HG03095 (cell line): ENCODE measurements around the gene CTIF.

Source experiments
- ATAC-seq: cut with Tn5 transposase; IDR thresholded peaks from one replicate; pipeline ENCODE4 v1.9.1; 2021; ENCODE audit warnings: moderate library complexity; ENCODE audit not compliant: unreplicated experiment

Gene CTIF

DNA sequence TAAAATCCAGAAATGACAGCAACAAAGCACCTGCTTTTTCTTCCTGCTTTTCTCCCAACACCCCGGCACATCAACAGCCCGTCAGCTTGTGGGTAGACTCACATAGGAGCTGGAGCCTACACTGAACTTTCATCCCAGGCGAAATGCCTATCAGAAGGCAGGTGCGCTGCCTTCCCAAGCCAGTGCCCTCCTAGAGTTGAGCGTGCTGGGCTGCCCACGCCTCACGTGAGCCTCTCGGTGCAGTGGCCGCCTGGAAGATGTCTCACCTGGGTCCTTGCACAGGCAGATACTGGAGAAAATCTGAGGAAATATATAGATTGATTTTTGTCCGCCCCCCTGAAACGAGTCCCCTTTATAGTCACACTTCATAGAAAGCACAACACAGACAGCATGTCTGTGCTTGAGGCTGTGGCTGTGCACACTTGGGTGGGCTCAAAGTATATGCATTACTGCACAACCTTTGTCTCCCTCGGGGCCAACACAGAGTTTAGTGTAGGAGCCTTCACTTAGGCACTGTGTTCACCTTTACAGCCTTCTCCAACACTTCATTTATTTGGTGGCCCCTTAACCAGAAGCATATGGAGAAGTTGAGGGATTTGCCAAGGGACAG lies 299.4 kb downstream of the CTIF start:
- ATAC-seq, result no peak

DNA sequence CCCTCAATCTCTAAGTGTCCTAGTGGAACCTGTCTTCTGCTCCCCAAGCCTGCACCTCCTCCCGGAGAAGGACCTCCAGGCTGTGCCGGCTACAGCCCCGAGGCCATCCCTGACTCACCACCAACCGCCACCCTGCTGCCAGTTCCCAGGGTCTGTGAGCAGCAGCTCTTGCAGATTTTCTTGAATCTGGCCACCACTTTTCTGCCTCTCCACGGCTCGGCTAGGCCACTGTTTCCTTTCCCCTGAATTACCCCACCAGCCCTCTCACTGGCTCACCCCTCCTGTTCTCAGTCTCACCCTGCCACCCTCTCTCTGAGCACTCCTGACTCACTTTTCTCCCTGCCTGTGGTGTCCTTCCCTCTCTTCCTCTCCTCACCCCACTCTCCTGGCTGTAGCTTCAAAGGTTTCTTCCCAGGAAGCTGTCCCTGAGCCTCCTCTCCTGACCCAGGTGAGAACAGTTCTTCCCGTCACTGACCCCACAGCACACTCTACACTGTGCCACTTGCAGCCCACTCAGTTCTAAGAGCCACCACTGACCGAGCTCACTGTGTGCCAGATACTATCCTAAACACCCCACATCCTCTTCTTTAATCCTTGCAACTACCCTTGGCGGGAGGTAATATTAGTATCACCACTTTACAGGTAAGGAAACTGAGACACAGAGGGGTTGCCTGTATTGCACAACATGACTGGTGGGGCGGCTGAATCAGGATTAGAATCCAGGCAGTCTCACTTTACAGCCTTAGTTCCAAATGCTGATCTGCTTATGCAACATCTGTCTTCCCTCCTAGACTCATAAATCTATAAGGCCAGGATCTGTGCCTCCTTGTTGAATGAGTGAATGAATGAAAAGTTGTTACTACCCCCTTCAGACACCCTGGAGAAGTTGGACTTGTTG lies 300.3 kb downstream of the CTIF start:
- no peak for ATAC-seq

DNA sequence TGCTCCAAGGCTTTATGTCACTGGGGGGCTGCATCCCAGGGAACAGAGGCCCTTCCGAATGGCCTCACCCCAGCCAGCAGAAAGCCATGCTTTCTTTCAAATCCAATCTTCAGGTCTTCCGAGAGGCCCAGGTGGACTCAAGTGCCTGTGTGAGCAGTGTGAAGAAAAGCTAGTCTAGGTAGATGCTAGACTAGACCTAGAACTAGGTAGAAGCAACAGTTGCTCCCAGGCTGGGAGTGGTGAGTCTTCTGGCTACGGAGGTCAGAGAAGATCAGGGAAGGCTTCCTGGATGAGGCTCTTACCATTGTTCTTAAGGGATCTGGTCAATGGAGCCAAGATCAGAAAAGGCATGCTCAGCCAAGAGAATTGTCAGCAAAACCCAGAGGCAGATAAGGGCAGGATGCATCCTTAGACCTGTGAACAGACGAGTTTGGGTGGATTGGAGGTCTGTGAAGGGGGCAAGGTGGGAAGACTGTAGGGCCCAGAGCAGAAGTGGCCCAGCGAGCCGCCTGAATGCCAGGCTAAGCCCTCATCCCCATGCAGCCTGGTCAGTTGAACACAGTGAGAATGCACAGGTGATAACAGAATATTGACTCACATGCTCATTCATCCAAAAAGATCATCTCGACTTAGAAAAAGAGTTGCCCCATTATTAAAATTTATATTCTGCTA lies 301.1 kb downstream of the CTIF start:
- ATAC-seq, result no peak

DNA sequence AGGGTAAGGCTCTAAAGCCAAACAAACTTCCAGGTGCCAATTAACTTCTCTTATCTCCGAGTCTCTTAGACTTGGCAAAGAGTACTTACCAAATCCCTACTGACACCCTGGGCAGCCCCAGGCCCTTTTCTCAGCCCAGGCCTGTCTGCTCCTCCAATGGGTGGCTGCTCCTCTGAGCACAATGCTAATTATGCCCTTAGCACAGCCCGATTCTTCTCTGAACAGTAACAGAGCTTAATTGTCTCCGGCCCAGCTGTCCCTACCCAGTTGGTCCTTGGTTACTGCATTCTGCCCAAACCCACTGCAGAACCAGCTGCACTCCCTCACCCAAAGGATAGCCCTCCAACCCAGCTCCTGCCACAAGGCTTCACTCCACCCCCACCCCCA lies 301.7 kb downstream of the CTIF start:
- no peak for ATAC-seq

DNA sequence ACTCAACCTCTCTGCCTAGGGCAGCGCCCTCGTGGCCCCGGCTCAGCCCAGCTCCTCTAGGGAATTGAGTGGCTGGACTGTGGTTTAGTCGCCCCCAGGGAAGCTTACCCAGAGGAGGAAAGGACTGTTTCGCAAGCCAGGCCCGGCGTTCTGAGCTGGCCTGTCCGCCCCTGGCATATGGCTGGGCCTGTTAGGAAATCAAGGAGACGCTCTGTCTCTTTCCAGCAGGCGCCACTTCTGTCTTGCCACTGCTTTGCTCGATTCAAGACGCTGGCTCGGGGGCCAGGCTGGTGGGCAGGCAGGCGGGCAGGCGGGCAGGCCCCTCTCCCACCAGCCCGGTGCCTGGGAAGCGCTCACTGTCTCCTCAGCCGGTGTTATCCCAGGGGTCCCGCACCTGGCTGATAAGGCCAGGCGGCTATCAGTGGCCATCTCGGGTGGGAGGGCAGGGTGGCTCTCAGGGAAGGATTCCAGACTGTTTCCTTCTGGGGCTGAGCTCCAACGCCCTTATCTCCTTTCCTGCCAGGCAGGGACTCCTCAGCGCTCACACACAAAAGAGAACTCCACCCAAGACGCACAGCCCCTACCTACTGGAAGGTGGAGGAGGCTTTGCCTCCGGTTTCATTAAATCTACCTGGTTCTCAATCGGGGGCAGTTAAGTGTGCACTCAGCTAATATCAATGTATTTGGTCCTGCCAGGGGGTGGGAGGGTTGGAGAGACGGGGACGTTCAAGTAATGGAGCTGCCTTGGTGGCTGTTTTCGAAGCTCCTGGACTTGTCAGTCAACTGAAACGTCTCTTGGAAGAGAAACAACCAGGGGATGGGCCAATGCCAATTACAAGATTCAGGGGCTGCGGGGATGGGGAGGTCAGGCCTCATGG lies 302.8 kb downstream of the CTIF start:
- ATAC-seq, result no peak

DNA sequence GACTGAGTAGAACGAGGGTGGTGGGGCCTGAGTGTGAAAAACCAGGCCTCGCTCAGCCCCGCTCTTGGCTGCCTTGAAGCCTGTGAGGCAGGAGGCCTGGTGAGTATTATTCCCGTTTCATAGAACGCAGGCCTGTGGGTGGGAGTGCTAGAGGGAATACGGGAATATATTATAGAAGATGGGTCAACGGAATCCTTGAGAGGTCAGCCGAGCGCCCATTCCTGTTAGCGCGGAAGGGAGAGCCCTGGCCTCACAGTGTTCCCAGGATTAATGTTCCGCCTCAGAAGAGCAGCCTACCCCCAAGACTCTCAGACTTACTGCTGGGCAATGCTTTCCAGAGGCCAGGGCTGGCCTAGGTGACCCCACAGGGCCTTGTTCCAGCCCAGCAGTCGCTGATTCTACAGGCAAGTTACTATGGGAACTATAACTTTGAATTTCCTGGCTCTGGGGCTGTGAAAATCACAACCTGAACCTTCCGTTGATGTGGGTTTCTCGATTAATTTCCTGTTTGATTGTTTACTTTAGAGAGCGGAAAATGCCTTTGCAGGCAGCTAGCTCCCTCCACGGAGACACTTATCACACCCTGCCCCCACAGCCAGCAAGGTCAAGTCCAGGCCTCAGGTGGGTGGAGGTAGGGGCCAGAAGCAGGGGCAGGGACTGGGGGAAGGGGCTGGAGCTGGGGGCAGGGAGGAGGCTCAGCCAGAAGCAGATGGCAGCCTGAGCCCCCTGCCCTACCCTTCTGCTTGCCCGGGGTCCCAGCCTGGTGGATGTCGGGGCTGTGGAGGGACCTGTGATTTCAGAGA lies 303.6 kb downstream of the CTIF start:
- ATAC-seq, result no peak

DNA sequence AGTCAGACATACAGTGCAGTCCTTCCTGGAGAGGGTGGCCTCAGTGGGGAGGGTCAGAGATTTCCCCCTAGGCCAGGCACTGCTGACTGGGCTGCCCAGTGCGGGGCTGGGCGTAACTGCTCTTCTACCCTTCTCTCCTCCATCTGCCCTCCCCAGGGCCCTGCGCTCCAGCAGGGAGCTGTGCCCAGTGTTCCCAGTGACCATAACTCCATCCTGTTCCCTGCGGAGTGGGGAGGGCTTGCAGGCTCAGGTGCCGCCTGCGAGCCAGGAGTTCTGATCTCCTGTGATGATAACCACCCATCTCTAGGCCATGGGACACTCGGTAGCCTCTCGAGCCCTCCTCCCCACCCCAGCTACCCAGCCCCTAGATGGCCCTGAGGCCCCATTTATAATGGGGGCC lies 304.3 kb downstream of the CTIF start:
- no peak for ATAC-seq

DNA sequence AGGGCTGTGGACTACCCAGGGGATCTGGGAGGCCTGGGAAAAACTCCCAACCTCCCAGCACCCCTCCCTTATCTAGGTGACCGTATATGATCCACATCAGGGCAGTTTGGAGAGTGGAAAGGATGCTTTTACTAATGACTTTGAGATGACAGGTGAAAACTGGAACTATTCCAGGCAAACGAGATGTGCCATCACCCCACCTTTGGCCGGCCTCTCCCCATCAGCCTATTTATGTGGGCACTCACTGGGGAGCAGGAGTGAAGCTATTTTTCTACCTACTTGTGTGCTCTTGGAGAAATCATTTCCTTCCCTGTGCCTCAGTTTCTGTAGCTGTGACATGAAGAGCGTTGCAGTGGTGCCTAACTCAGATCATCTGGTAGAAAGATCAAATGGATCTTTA lies 304.8 kb downstream of the CTIF start:
- ATAC-seq, result no peak

DNA sequence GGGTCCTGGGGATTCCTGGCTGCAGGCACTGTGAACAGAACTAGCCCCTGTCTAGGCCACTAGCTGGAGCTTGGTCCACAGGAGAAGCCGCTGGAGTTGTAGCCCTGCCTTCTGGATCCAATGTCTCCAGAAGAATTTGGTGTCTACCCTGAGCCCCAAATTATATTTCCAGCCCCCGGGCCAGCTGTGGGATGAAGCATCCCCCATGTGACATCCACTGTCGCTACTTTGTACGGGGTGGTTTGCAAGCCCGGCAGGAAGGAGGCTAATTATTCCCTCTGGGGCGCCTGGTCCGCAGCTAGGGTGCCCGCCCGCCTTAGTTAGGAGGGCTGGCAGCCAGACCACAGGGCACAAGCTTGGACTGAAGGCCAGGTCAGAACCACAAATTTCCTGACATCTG lies 305.4 kb downstream of the CTIF start:
- ATAC-seq, result no peak

DNA sequence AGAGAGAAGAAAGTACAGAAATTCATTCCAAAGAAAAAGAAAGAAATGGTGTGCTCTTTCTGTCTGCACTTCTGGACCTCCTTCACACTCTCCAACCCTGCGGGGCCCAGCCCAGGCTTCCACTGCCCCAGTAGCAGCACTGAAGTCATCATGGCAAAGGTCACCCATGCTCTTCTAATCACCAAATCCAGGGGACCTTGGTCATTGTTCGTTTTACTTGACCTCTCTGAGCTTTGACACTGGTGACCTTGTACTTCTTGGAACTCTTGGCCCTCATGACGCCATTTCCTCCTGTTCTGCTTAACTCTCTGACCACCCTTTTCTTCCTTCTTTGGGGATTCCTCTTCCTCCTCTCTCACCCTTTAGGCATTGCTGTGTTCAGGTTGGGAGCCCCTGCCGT lies 306.3 kb downstream of the CTIF start:
- ATAC-seq, result no peak

DNA sequence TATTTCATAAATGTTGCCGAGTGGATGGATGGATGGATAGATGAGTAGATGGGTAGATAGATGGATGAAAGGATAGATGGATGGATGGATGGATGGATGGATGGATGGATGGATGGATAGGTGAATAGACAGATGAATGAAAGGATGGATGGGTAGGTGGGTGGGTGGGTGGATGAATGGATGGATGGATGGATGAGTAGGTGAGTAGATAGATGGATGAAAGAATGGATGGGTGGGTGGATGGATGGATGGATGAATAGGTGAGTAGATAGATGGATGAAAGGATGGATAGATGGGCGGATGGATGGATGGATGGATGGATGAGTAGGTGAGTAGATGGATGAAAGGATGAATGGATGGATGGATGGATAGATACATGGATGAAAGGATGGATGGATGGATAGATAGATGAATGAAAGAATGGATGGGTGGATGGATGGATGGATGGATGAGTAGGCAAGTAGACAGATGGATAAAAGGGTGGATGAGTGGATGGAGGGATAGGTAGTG lies 307.6 kb downstream of the CTIF start:
- no peak for ATAC-seq

DNA sequence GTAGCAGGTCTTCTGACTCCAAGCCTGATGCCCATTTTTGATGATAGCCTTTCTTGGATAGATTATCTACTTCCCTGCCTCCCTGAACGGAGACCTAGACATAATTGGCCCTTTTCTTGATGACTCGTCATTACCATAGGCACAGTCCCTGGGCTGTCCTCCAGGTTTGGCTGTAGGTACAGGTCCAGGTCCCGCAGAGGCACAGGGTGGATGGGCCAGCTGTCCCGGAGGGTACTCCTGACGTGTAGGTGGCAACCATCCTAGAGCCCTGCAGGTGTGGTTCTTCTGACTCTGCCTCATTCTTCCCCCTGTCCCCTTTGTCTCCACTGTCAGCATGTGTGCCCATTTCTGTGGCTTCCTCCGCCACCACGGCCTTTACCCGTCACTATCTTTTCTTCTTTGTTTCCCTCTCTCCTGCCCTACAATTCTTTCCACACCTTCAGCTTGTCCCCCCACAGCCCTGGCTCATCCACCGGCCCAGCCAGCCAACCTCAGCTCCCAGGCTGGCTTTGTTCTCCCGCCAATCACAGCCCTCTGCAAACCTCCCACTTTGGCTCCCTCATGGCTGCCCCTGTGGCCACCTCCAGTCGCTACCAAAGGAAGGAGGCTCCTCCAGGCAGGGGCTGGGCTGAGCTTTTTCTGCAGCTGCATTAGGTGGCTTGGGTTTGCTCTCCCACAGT lies 309.1 kb downstream of the CTIF start:
- ATAC-seq, result no peak

DNA sequence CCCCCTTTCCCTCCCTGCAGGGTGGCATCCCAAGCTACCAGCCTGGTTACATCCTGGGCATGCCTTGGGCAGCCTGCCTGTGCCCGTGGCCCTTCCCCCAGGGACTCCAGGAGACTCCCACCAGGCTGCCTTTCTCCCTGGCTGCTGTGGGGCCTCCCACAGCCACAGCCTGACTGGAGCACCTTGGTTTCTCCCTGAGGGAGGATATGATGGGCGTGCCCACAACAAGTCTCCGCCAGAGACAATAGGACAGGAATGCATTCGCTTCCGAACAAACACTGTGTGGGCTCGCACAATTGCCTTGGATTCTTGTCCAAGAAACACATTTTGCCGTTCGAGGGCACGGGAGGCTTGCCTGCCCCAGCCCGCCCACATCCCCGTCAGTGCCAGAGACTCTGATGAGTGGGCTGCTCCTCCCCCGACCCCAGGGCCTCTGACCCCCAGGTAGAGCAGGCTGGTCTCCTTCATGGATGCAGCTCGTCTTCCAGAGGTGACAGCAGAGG lies 309.9 kb downstream of the CTIF start:
- ATAC-seq, result no peak

DNA sequence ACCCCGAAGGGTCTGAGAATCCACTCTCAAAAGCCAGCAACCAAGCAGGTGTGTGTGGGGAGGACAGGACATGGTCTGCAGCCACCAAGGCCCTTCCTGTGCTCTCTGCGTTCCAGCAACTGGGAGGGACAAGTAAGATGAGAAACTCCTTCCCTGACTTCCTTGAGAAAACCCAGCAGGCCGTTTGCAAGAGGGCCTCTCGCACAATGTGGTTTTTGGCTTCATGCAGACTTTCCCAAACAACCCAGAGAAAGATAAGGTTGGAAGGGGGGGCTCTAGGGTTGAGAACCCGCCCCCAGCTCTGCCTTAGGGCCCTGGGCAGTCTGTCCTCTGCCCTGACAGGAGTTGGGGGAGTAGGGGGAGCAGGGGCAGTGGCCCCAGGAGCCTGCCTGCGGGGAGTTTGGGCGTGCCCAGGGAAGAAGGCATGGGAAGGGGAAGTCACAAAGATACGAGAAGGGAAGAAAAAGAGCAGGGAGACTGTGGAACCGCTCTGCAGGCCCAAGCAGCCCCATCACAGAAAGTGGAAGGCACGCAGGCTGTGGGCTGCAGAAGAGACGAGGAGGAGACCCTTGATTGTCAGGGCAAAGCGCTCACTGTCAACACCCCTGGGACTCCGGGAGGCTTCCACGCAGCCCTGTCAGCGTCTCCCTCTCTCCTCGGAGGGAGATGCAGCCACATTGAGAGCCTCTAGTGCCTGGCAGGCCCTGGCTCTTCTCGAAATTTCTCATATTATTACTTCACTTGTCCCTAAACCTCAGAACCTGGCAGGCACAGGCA lies 312.2 kb downstream of the CTIF start:
- no peak for ATAC-seq

DNA sequence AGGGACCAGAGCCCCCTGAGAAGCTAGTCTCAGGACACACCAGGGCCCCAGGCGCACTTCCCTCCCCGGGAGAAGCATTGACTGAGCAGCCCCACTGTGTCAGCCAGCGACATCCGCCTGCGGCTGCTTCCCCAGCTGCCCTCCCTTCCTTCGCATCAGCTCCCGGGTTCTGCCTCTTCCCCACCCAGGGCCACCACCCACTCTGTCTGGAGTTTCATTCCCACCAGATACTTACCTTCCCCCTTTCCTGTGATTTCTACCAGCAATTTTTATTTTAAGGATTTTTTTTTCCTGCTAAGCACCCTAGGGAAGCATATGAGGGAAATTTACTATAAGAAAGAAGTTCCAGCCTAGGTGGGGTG lies 312.7 kb downstream of the CTIF start:
- ATAC-seq, result no peak

DNA sequence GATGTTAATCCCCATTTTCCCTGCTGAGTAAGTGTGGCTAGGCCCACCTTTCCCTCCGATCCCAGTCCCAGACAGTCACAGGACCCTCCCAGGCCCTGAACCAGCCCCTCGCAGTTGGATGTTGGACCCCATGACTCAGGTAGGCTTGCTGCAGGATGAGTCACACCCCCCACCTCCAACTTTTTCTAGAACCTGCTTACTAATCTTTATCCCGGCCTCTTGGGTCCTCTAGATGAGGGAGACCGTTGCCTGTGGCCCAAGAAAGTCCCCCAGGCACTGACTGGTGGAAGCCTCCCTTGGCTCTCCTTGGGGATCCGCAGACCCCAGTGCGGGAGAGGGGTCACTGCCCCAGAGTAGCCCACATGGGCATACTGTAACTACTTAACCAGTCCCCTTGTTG lies 313.5 kb downstream of the CTIF start:
- ATAC-seq, result no peak

DNA sequence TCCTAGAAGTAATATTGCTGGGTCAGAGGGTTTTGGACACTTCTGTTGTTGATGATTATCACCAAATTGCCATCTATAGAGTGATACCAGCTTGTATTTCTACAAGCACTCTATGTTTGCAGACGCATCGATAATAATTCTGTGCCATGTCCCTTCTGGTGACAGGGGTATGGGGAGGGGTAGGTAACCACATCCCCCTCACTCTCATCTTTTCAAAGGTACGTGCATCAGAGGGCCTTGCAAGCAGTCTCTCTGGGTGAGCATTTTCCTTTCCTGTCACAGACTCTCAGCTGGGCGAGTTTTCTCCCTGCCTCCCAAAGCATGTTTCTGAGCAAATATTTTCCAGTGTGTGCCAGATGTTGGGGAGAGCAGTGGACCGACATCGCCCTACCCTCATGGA lies 314.0 kb downstream of the CTIF start:
- no peak for ATAC-seq

DNA sequence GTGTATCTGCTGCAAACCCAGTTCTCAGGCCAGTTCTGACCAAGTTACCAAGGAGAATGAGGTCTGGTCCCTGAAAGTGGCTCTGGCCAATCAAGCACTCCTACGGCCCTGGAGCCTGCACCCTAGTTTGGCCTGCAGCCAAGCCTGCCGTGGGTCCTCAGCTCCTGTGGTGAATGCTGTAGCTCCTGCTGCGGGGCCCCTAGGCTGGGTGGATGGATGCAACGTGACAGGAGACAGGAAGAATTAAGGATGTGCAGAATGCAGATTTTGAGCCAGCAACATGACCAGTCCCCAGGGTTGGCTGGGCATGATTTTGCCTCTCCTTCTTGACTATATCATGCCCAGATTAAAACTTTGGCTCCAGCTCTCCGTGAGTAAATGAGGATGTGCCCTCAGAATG lies 314.8 kb downstream of the CTIF start:
- ATAC-seq, result no peak

DNA sequence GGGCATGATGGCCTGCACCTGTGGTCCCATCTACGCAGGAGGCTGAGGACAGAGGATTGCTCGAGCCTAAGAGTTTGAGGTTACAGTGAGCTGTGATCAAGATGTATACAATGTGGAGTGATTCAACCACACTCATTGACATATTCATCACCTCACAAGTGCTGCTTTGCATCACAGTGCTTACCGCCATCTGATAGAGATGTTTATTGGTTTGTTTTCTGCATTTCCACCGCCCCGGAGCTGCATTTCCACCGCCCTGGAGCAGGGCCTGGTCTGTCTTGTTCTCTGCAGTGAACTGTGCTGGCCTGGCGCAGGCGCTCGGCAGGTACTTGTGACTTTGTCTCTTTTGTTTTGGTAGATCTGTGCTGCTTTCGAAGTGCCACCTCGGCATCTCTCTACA lies 315.9 kb downstream of the CTIF start:
- ATAC-seq, result no peak
